ENCODE measurements around the gene CNKSR2. TPM values are rescaled to one million over a fixed set of nuclear protein-coding genes. Genes with fewer than 3 reads are reported as not detected.

The CNKSR2 gene
- total RNA-seq, 1 experiment from 2014 or later: 52.9 TPM

GRCh38 chrX:21698272-21698671, 324.1 kb downstream of the CNKSR2 start:
- TF ChIP-seq CTCF (conservative IDR thresholded peaks at IDR 0.05): no peak
- peaks cover 0 to 27% of the 10 kb centered on the region in 2 experiments; a peak in 3 of 5 replicates for H3K9me3 Mint-ChIP-seq

More at GRCh38 chrX:21698272-21698671, 324.1 kb downstream of the CNKSR2 start:
- Histone ChIP-seq H2BK15ac (ENCODE audit: low read depth, low read length) (no peak overlapping the region), H2BK20ac (ENCODE audit: low read depth, low read length, poor library complexity, severe bottlenecking) (no peak overlapping the region), H3K23ac (ENCODE audit: insufficient read length, low read depth, low read length) (no peak overlapping the region), H3K27ac (ENCODE audit: insufficient read length, low read depth, low read length) (no peak overlapping the region), H3K27me3 (ENCODE audit: insufficient read depth, low read length) (no peaks in the 10 kb centered on the region), H3K14ac (ENCODE audit: insufficient read depth, low read length) (no peak overlapping the region), H2BK12ac (ENCODE audit: insufficient read length, low read depth, low read length) (no peak overlapping the region), H3T11ph (ENCODE audit: low read length) (no peak overlapping the region), H4K20me1 (ENCODE audit: control insufficient read depth, insufficient read depth, insufficient read length) (no peaks in the 10 kb centered on the region), H3K4ac (ENCODE audit: low read depth, low read length) (no peak overlapping the region), H3K18ac (ENCODE audit: insufficient read length, low read depth, low read length) (no peak overlapping the region), H2AFZ (ENCODE audit: low read length) (no peak overlapping the region), H3K4me2 (ENCODE audit: insufficient read depth, insufficient read length, low read length) (no peak overlapping the region), H3K9me3 (ENCODE audit: control insufficient read depth, low read depth, low read length) (no peaks in the 10 kb centered on the region), H3K79me1 (ENCODE audit: insufficient read depth, low read depth, low read length, poor library complexity, severe bottlenecking) (no peaks in the 10 kb centered on the region), H3K23me2 (ENCODE audit: insufficient read length, low read depth, low read length, poor library complexity, severe bottlenecking) (no peaks in the 10 kb centered on the region), H3K79me2 (ENCODE audit: insufficient read depth, low read length) (no peaks in the 10 kb centered on the region), H2BK120ac (ENCODE audit: low read depth, low read length, poor library complexity, severe bottlenecking) (no peak overlapping the region), H4K8ac (replicated peaks; ENCODE audit: insufficient read length, low read depth, low read length) (no peak overlapping the region), H2AK5ac (ENCODE audit: insufficient read length, low read length) (no peak overlapping the region), H2BK5ac (ENCODE audit: insufficient read length, low read length) (no peak overlapping the region), H4K91ac (ENCODE audit: insufficient read length, low read depth, low read length) (no peak overlapping the region), H3K9ac (ENCODE audit: extremely low read depth, insufficient read length, low read length) (no peak overlapping the region), H3K4me1 (ENCODE audit: insufficient read depth, low read length) (no peaks in the 10 kb centered on the region), H4K5ac (ENCODE audit: insufficient read length, low read depth, low read length) (no peak overlapping the region), H3K56ac (ENCODE audit: insufficient read length, low read depth, low read length) (no peak overlapping the region)
- H3K36me3 Mint-ChIP-seq (ENCODE audit: insufficient read depth in 1 of 3, low read depth in 3 of 3): no peaks in the 10 kb centered on the region; a peak in 1 of 7 replicates
- DNase-seq: no peak
- no peaks in the 10 kb centered on the region for H3K27me3 Mint-ChIP-seq (ENCODE audit: low read depth)
- peaks cover under 1% of the 10 kb centered on the region in 2 experiments; a peak in 1 of 4 replicates for H3K4me1 Mint-ChIP-seq
- no peak overlapping the region for H3K4me3 Mint-ChIP-seq
- no peak overlapping the region for H3K27ac Mint-ChIP-seq
- WGBS (ENCODE audit: extremely low coverage, insufficient read length, low lambda C conversion rate): no CpG with 5 or more reads among the region's 4 CpGs
